ENCODE results near the gene RPE65. TPM values are rescaled to one million over a fixed set of nuclear protein-coding genes. Genes with fewer than 3 reads are reported as not detected.

Gene RPE65
- total and polyA plus RNA-seq, 2 donors (not counting 3 experiments of a cell fraction or from before 2014, with no cell fraction given), result not detected

GRCh38 chr1:68481041-68481440, 31.3 kb upstream of the RPE65 start:
- no peak for FAIRE-seq
- TF ChIP-seq GATA2 (IDR thresholded peaks at IDR 0.05; ENCODE audit: insufficient read depth, insufficient read length, low read depth, low read length) (no peak), MYC (IDR thresholded peaks at IDR 0.05; ENCODE audit: low read depth, low read length) (no peak), MAX (IDR thresholded peaks at IDR 0.05; ENCODE audit: insufficient read depth, insufficient read length) (no peak), JUN (IDR thresholded peaks at IDR 0.05; ENCODE audit: borderline replicate concordance, insufficient read depth, insufficient read length, low read depth) (no peak), POLR2A (IDR thresholded peaks at IDR 0.05; ENCODE audit: low read depth, low read length) (no peak), EZH2 (IDR thresholded peaks at IDR 0.05; ENCODE audit: borderline replicate concordance, low read depth, low read length, severe bottlenecking) (no peak), CTCF (IDR thresholded peaks at IDR 0.05; ENCODE audit: extremely low read depth in 1 of 2, insufficient read depth in 1 of 2, low read depth in 1 of 2, low read length in 2 of 2) (no peak), FOS (IDR thresholded peaks at IDR 0.05; ENCODE audit: borderline replicate concordance, insufficient read depth, low read length) (no peak), POLR2AphosphoS5 (IDR thresholded peaks at IDR 0.05; ENCODE audit: insufficient read depth, low read depth, low read length) (no peak)
- no peak overlapping the region for H3K4me2 ChIP-seq (ENCODE audit: insufficient read depth, low read length)
- ChIA-PET POLR2A (no interaction called here), CTCF (no interaction called here)
- peaks cover 0 to 14% of the 10 kb centered on the region in 2 experiments for H3K36me3 ChIP-seq (ENCODE audit: control insufficient read depth in 2 of 2, extremely low read depth in 1 of 2, insufficient read depth in 2 of 2, low read length in 2 of 2)
- intact Hi-C loops (cut with micrococcal nuclease), result no loop called here
- H4K20me1 ChIP-seq (replicated peaks; ENCODE audit: control insufficient read depth, extremely low read depth, insufficient read depth, low read length), result no peaks in the 10 kb centered on the region
- no TSS peak for BruUV-seq (replicated peaks)
- H3K9me1 ChIP-seq (replicated peaks; ENCODE audit: control insufficient read depth, extremely low read depth, insufficient read depth, low read length), result no peaks in the 10 kb centered on the region
- no peaks in the 10 kb centered on the region for H3K27me3 ChIP-seq (ENCODE audit: control insufficient read depth in 2 of 2, insufficient read depth in 2 of 2, low read length in 2 of 2)
- no peak overlapping the region for H2AFZ ChIP-seq (ENCODE audit: low read depth, low read length)
- no peaks in the 10 kb centered on the region for H3K9me3 ChIP-seq (replicated peaks; ENCODE audit: control insufficient read depth, insufficient read depth, low read length)
- no peak overlapping the region for H3K27ac ChIP-seq (ENCODE audit: insufficient read depth, low read depth, low read length)
- H3K79me2 ChIP-seq (ENCODE audit: control insufficient read depth, insufficient read depth, low read length), result no peaks in the 10 kb centered on the region
- no peak for DNase-seq (ENCODE audit: low read depth, low spot score)
- dilution Hi-C loops (cut with MboI; ENCODE audit: extremely low pct_ligation_motif_present, low sequenced_read_pairs), result no loop called here
- peaks cover 8% of the 10 kb centered on the region for H3K4me1 ChIP-seq (ENCODE audit: control insufficient read depth, extremely low read depth, insufficient read depth, low read length)
- no peak overlapping the region for H3K4me3 ChIP-seq (replicated peaks in 1 of 3; ENCODE audit: insufficient read depth in 1 of 3, low read depth in 1 of 3, low read length in 3 of 3)
- H3K9ac ChIP-seq (replicated peaks; ENCODE audit: extremely low read depth, insufficient read depth, low read length), result no peak overlapping the region
